Nephron (organoid): ENCODE data around the gene FOXO3.

Source experiments
- H3K27ac Mint-ChIP-seq, 3 experiments: 2 replicates each; pipeline ENCODE4 v1.8.0; 2020; ENCODE audit warnings: mixed read lengths in 3 of 3, mild to moderate bottlenecking in 2 of 3, moderate library complexity in 1 of 3
- H3K27me3 Mint-ChIP-seq: 2 replicates; pipeline ENCODE4 v1.8.0; 2021; ENCODE audit warnings: low read depth, mild to moderate bottlenecking, moderate library complexity, mixed read lengths
- H3K36me3 Mint-ChIP-seq: 2 replicates; pipeline ENCODE4 v1.8.0; 2020; ENCODE audit warnings: low read depth, mixed read lengths
- H3K4me1 Mint-ChIP-seq: 2 replicates; pipeline ENCODE4 v1.8.0; 2020; ENCODE audit warnings: mixed read lengths
- H3K4me3 Mint-ChIP-seq, 3 experiments: 2 replicates each; pipeline ENCODE4 v1.8.0; 2020; ENCODE audit warnings: mild to moderate bottlenecking in 3 of 3, mixed read lengths in 3 of 3, moderate library complexity in 2 of 3
- H3K9me3 Mint-ChIP-seq: 2 replicates; pipeline ENCODE4 v1.8.0; 2020; ENCODE audit warnings: mixed read lengths
- CTCF ChIP-seq, 3 experiments: fragments of 200-600 bp; sonication (generic); IDR thresholded peaks; one replicate each; pipeline ENCODE4 v1.5.0; 2021; ENCODE audit warnings: antibody characterized with exemption in 3 of 3; ENCODE audit not compliant: unreplicated experiment in 3 of 3

The FOXO3 gene

GRCh38 chr6:108673153-108673552, 112.4 kb downstream of the FOXO3 start:
- H3K36me3 Mint-ChIP-seq, result peaks cover 4% of the 10 kb centered on the region
- H3K27ac Mint-ChIP-seq, result no peak overlapping the region
- H3K4me1 Mint-ChIP-seq, result peaks cover 61% of the 10 kb centered on the region
- no peak for TF ChIP-seq CTCF (IDR thresholded peaks at IDR 0.05; ENCODE audit: unreplicated experiment in 3 of 3)
- H3K27me3 Mint-ChIP-seq, result peaks cover 5% of the 10 kb centered on the region
- H3K4me3 Mint-ChIP-seq, result no peak overlapping the region
- no peaks in the 10 kb centered on the region for H3K9me3 Mint-ChIP-seq

- H3K4me1 Mint-ChIP-seq, result peaks cover 57% of the 10 kb centered on the region
- no peaks in the 10 kb centered on the region for H3K36me3 Mint-ChIP-seq
- no peak overlapping the region for H3K4me3 Mint-ChIP-seq
- peaks cover 5% of the 10 kb centered on the region for H3K27me3 Mint-ChIP-seq
- no peaks in the 10 kb centered on the region for H3K9me3 Mint-ChIP-seq
- H3K27ac Mint-ChIP-seq, result no peak overlapping the region
- no peak for TF ChIP-seq CTCF (IDR thresholded peaks at IDR 0.05; ENCODE audit: unreplicated experiment in 3 of 3)
Measured at GRCh38 chr6:108673602-108674001, 112.9 kb downstream of the FOXO3 start.

- Mint-ChIP-seq H3K9me3 (no peaks in the 10 kb centered on the region), H3K36me3 (peaks cover 14% of the 10 kb centered on the region), H3K4me3 (peak overlapping the region in 1 of 3 experiments; percentile 1), H3K4me1 (peaks cover 44% of the 10 kb centered on the region), H3K27me3 (no peaks in the 10 kb centered on the region), H3K27ac (peak overlapping the region; percentile 52 to 73 (median 69))
- no peak for TF ChIP-seq CTCF (IDR thresholded peaks at IDR 0.05; ENCODE audit: unreplicated experiment in 3 of 3)
Measured at GRCh38 chr6:108675226-108676200, 114.8 kb downstream of the FOXO3 start.

GRCh38 chr6:108676555-108676954, 115.8 kb downstream of the FOXO3 start:
- H3K27me3 Mint-ChIP-seq, result no peaks in the 10 kb centered on the region

GRCh38 chr6:108677357-108677756, 116.6 kb downstream of the FOXO3 start:
- peaks cover 50% of the 10 kb centered on the region for H3K4me1 Mint-ChIP-seq
- peaks cover 22% of the 10 kb centered on the region for H3K36me3 Mint-ChIP-seq
- H3K27me3 Mint-ChIP-seq, result no peaks in the 10 kb centered on the region
- peak overlapping the region in 1 of 3 experiments; percentile 1 for H3K4me3 Mint-ChIP-seq
- no peak for TF ChIP-seq CTCF (IDR thresholded peaks at IDR 0.05; ENCODE audit: unreplicated experiment in 3 of 3)
- no peaks in the 10 kb centered on the region for H3K9me3 Mint-ChIP-seq
- H3K27ac Mint-ChIP-seq, result peak overlapping the region in 2 of 3 experiments; percentile 55 to 69

More at GRCh38 chr6:108676555-108676954, 115.8 kb downstream of the FOXO3 start:
- TF ChIP-seq CTCF (IDR thresholded peaks at IDR 0.05; ENCODE audit: unreplicated experiment in 3 of 3), result no peak
- Mint-ChIP-seq H3K4me1 (peaks cover 45% of the 10 kb centered on the region), H3K4me3 (no peak overlapping the region), H3K36me3 (peaks cover 17% of the 10 kb centered on the region), H3K9me3 (no peaks in the 10 kb centered on the region), H3K27ac (peak overlapping the region; percentile 69 to 73 (median 73))
